GM12892 (cell line): ENCODE data around the gene GPR137.

Source experiments
- POLR2A ChIP-seq: IDR thresholded peaks from 2 replicates; pipeline ENCODE4 v1.6.1; 2011; ENCODE audit warnings: low read depth, low read length, control low read depth
- POLR2AphosphoS5 ChIP-seq: IDR thresholded peaks from 2 replicates; pipeline ENCODE4 v1.6.1; 2011; ENCODE audit warnings: low read depth, low read length, control low read depth
- TAF1 ChIP-seq: IDR thresholded peaks from 2 replicates; pipeline ENCODE4 v1.6.1; 2011; ENCODE audit warnings: low read depth, mild to moderate bottlenecking, control low read depth, low read length, borderline replicate concordance

DNA sequence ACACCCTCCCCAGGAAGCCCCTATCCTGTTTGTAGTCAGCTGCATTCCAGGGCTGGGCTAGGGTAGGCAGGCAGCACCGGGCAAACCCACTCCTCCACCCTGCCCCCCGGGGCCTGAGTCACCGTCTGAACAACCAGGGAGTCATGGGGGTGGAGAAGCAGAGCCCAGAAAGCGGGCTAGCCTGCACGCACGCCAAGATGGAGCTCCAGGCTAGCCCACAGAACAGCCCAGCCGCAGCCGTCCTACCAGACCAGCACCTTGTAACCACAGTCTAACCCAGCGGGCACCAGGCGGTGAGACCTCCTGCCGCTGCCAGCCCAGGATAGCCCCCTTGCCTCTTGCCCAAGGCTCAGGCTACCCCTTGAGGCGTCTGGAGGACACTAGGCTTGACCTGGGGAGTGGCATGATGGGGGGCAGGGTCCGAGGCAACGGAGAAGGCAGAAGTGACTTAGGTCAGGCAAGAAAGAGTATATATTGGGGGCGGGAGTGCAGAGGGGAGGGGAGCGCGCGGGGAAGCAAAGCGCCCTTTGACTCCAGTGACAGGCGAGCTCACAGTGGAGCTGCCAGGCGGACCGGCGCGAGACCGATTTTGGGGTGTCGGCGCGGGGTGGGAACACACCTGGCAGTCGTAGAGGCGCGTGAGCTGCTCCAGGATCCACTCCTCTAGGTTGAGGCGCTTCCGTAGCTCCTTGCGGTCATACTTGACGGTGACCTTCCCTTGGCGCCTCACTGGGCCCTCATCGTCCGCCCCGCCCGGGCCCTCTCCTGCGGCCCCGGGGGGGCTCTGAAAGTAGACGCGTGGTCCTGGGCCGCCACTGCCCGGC lies 39.6 kb upstream of the GPR137 start:
- TF ChIP-seq POLR2A (no peak), POLR2AphosphoS5 (no peak; the same call in 1 of the 2 replicates), TAF1 (0 out of 2 replicates have a peak, but pooled peaks have one; percentile 39)
